Naive thymus-derived CD4-positive, alpha-beta T cell (primary cell): ENCODE results near the gene CSF3R. TPM values are rescaled to one million over a fixed set of nuclear protein-coding genes. Genes with fewer than 3 reads are reported as not detected.
A peak's percentile ranks its signal among the peaks of the same experiment; 100 is the strongest.

ENCODE experiments used
- ATAC-seq: fragments of 150-1000 bp; cut with Tn5 transposase; 2 replicates; pipeline ENCODE4 v1.10.0; 2021; ENCODE audit warnings: mild to moderate bottlenecking, moderate library complexity
- CTCF ChIA-PET: fragments of 350-600 bp; sonication (Branson Sonifier 250); formaldehyde crosslinking; loops from one replicate; lab custom pipeline; 2021; ENCODE audit warnings: antibody characterized with exemption; lab: Charles Lee
- POLR2A ChIA-PET: fragments of 350-600 bp; sonication (Branson Sonifier 250); formaldehyde crosslinking; loops from one replicate; lab custom pipeline; 2021; ENCODE audit warnings: antibody characterized with exemption, inconsistent platforms; lab: Charles Lee
- DNase-seq, 9 donors: peaks; one replicate each; pipeline versions ENCODE4 v3.0.0 to v3.0.0-alpha.2; 2020 to 2022; ENCODE audit warnings: mixed read lengths in 1 of 9
- H3K27ac ChIP-seq: one replicate; pipeline ENCODE4 v1.7.0; 2013; ENCODE audit warnings: mild to moderate bottlenecking, low read depth, low read length, moderate library complexity
- H3K27me3 ChIP-seq, 2 donors: one replicate each; pipeline ENCODE4 v1.7.0; 2013; ENCODE audit warnings: low read length in 2 of 2, mild to moderate bottlenecking in 2 of 2, moderate library complexity in 2 of 2; ENCODE audit not compliant: control insufficient read depth in 2 of 2, insufficient read depth in 2 of 2
- H3K36me3 ChIP-seq, 3 experiments: 1 replicate in 2 of 3; 2 replicates in 1 of 3; pipeline ENCODE4 v1.7.0; 2013; ENCODE audit warnings: low read length in 3 of 3, mild to moderate bottlenecking in 3 of 3, moderate library complexity in 1 of 3; ENCODE audit not compliant: insufficient read depth in 3 of 3, control insufficient read depth in 2 of 3
- H3K4me1 ChIP-seq, 2 donors: one replicate each; pipeline ENCODE4 v1.7.0; 2013; ENCODE audit warnings: low read length in 2 of 2, mild to moderate bottlenecking in 2 of 2, moderate library complexity in 1 of 2; ENCODE audit not compliant: control insufficient read depth in 2 of 2, insufficient read depth in 2 of 2
- H3K4me3 ChIP-seq: 2 replicates; pipeline ENCODE4 v1.7.0; 2013; ENCODE audit warnings: mild to moderate bottlenecking, low read length
- H3K9me3 ChIP-seq, 3 experiments: 1 replicate in 2 of 3; 2 replicates in 1 of 3; pipeline ENCODE4 v1.7.0; 2013; ENCODE audit warnings: low read length in 3 of 3; ENCODE audit not compliant: control insufficient read depth in 2 of 3
- H3K27ac Mint-ChIP-seq, 9 donors: one replicate each; pipeline ENCODE4 v1.8.0; 2020 to 2022; ENCODE audit warnings: mixed read lengths in 9 of 9, mild to moderate bottlenecking in 8 of 9, moderate library complexity in 5 of 9, inconsistent platforms in 2 of 9
- H3K27me3 Mint-ChIP-seq, 5 donors: one replicate each; pipeline ENCODE4 v1.8.0; 2021 to 2022; ENCODE audit warnings: mixed read lengths in 5 of 5, mild to moderate bottlenecking in 1 of 5
- H3K36me3 Mint-ChIP-seq, 5 donors: one replicate each; pipeline ENCODE4 v1.8.0; 2020 to 2022; ENCODE audit warnings: mixed read lengths in 5 of 5, mild to moderate bottlenecking in 3 of 5, inconsistent platforms in 1 of 5
- H3K4me1 Mint-ChIP-seq, 7 donors: one replicate each; pipeline ENCODE4 v1.8.0; 2020 to 2022; ENCODE audit warnings: mixed read lengths in 7 of 7, mild to moderate bottlenecking in 3 of 7, inconsistent platforms in 1 of 7
- H3K4me3 Mint-ChIP-seq, 10 donors: one replicate each; pipeline ENCODE4 v1.8.0; 2020 to 2022; ENCODE audit warnings: mild to moderate bottlenecking in 10 of 10, mixed read lengths in 10 of 10, moderate library complexity in 6 of 10, inconsistent platforms in 2 of 10
- H3K9me3 Mint-ChIP-seq, 11 donors: one replicate each; pipeline ENCODE4 v1.8.0; 2020 to 2022; ENCODE audit warnings: mixed read lengths in 11 of 11, mild to moderate bottlenecking in 4 of 11, inconsistent platforms in 1 of 11, moderate library complexity in 1 of 11
- intact Hi-C, 2 donors: fragments of 100-400 bp; cut with micrococcal nuclease; formaldehyde crosslinking; loops; one replicate each; pipeline ENCODE4 v1.15.1; 2023
- polyA plus RNA-seq, 2 donors: library from polyadenylated mRNA; unstranded; fragments of 300-500 nt; fragmentation: Illumina TruSeq; gene quantifications; one replicate each; pipeline ENCODE4 v1.2.3, GENCODE V29; 2021
- total RNA-seq, 6 experiments: library from RNA in 5 of 6; stranded (reverse) in 5 of 6; gene quantifications; 1 replicate in 5 of 6; 2 replicates in 1 of 6; pipeline ENCODE4 v1.2.3 and lab custom pipeline; 2021 to 2026

The CSF3R gene
- total and polyA plus RNA-seq, 7 experiments from 2014 or later, result 0.14 to 182 (median 1.3) TPM

DNA sequence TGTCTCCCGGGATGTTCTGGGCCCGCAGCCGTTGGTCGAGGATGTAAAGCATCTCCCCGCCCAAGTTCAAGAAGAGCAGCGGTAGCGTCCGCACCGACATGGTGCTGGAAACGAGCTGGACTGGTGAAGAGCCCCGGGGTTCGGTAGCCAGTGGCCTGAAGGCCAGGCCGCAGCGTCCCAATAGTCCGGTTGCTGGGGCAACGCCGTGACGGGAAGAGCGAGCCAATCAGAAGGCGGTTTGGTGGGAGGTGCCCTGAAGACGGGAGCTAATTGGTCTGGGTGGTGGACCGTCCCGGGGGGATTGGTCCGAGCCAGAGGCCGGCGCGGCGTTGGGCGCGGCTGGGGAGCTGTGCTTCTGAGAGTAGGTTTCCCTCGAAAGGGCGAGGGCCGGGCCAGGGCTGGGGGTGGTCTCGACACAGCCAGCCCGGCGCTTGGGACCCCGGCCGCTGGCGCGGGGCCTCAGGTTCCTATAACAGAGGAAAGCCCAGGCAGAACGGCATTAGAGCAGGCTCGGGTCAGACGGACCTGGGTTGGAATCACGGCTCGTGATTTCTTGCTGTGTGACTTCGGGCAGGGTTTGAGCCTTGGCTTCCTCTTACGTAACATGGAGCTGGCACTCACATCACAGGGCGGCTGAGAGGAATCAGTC, 32.3 kb downstream of the CSF3R start, which contains the start of gene OSCP1:
Gene OSCP1 (minus strand): TSS at position 182 of the 649 bp plus-strand sequence. CDS start 82 bp downstream, at position 100.
- intact Hi-C loops, result loop anchor here (1.0 to 5.0 kb wide), 5 partner anchors 14 to 301 kb away; partner anchors contain the start of genes MRPS15 (in 2 of the 2), THRAP3 (in 2 of the 2) and TRAPPC3 (in 1 of the 2)
- H3K36me3 Mint-ChIP-seq, result peaks cover 0 to 11% (median 9%) of the 10 kb centered on the region in 5 donors
- H3K36me3 ChIP-seq, result peaks cover 0 to 16% (median 0%) of the 10 kb centered on the region in 3 experiments
- peaks cover 7 to 30% (median 23%) of the 10 kb centered on the region in 7 donors for H3K4me1 Mint-ChIP-seq
- peak within 1 kb of the TSS; percentile 94 for H3K27ac ChIP-seq
- H3K9me3 Mint-ChIP-seq, result peaks cover 0 to 3% (median 0%) of the 10 kb centered on the region in 11 donors
- H3K27me3 ChIP-seq, result no peaks in the 10 kb centered on the region
- peak within 1 kb of the TSS; percentile 93 for H3K4me3 ChIP-seq
- no peaks in the 10 kb centered on the region for H3K9me3 ChIP-seq
- peak; percentile 73 to 88 (median 83) for DNase-seq
- ChIA-PET CTCF (no interaction called here), POLR2A (interaction anchor here (1.0 to 3.4 kb wide), 3 partner anchors 13 to 83 kb away, joined by 3 to 28 read pairs (median 3); partner anchors contain the start of gene MRPS15)
- peak within 1 kb of the TSS; percentile 81 to 99 (median 96) for H3K27ac Mint-ChIP-seq
- H3K4me3 Mint-ChIP-seq, result peak within 1 kb of the TSS; percentile 88 to 98 (median 92)
- H3K27me3 Mint-ChIP-seq, result no peaks in the 10 kb centered on the region
- ATAC-seq, result peak; percentile 98
- H3K4me1 ChIP-seq, result peaks cover 0 to 10% of the 10 kb centered on the region in 2 donors

DNA sequence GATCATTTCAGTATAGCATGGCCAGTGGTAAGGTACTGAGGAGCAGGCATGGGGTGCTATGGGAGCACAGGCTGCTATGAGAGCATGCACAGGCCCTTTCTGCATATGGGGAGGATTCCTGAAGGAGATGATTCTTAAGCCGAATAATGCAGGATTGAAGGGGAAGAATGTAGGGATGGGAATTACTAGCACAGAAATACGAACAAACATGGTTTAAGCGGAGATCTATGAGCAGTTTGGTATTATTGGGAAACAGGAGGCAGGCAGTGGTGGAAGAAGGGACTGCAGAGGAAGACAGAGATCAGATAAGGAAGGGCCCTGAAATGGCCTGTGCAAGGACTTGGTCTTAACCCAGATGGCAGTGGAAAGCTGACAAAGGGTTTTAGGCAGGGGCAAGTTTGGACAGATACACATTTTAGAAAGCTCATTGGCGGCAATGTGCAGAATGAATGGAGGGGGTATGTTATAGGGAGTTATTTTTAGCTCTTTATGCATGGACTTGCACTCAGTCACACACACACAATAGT, 34.1 kb downstream of the CSF3R start:
- Histone ChIP-seq H3K27me3 (no peaks in the 10 kb centered on the region), H3K4me1 (peaks cover 0 to 10% of the 10 kb centered on the region in 2 donors), H3K27ac (no peak overlapping the region), H3K4me3 (no peak overlapping the region), H3K9me3 (no peaks in the 10 kb centered on the region), H3K36me3 (peaks cover 0 to 3% (median 0%) of the 10 kb centered on the region in 3 experiments)
- H3K9me3 Mint-ChIP-seq, result peaks cover 0 to 3% (median 0%) of the 10 kb centered on the region in 11 donors
- ChIA-PET POLR2A (interaction anchor here (3.4 kb wide), 1 partner anchor 15 kb away, joined by 28 read pairs; the partner anchor contains the start of gene MRPS15), CTCF (no interaction called here)
- H3K36me3 Mint-ChIP-seq, result peaks cover 0 to 2% (median 0%) of the 10 kb centered on the region in 5 donors
- intact Hi-C loops, result loop anchor here in 1 of 2 donors (5.0 kb wide), 1 partner anchor 984 kb away; no protein-coding TSS in a partner anchor
- peaks cover 7 to 26% (median 23%) of the 10 kb centered on the region in 7 donors for H3K4me1 Mint-ChIP-seq
- H3K4me3 Mint-ChIP-seq, result peak overlapping the region in 7 of 10 donors; percentile 5 to 98 (median 72)
- peak overlapping the region in 2 of 9 donors; percentile 85 to 96 for H3K27ac Mint-ChIP-seq
- no peak for DNase-seq
- no peak for ATAC-seq
- peaks cover 0 to 7% (median 0%) of the 10 kb centered on the region in 5 donors for H3K27me3 Mint-ChIP-seq

GRCh38 chr1:36447450-36447849, 35.3 kb downstream of the CSF3R start:
- CTCF ChIA-PET, result no interaction called here
- no peak overlapping the region for H3K27ac ChIP-seq
- Mint-ChIP-seq H3K36me3 (peaks cover 0 to 2% (median 0%) of the 10 kb centered on the region in 5 donors), H3K27ac (no peak overlapping the region), H3K9me3 (peaks cover 0 to 3% (median 0%) of the 10 kb centered on the region in 11 donors), H3K4me1 (peaks cover 7 to 24% (median 21%) of the 10 kb centered on the region in 7 donors), H3K27me3 (peaks cover 0 to 7% (median 0%) of the 10 kb centered on the region in 5 donors), H3K4me3 (no peak overlapping the region)
- H3K4me3 ChIP-seq, result no peak overlapping the region
- POLR2A ChIA-PET, result no interaction called here
- H3K4me1 ChIP-seq, result peaks cover 0 to 10% of the 10 kb centered on the region in 2 donors
- ATAC-seq (no peak), DNase-seq (no peak)
- no peaks in the 10 kb centered on the region for H3K9me3 ChIP-seq
- peaks cover 0 to 3% (median 0%) of the 10 kb centered on the region in 3 experiments for H3K36me3 ChIP-seq
- H3K27me3 ChIP-seq, result no peaks in the 10 kb centered on the region
- intact Hi-C loops, result loop anchor here in 1 of 2 donors (5.0 kb wide), 1 partner anchor 985 kb away; no protein-coding TSS in a partner anchor

- H3K36me3 Mint-ChIP-seq, result no peaks in the 10 kb centered on the region
Measured at GRCh38 chr1:36446746-36447145, 36.0 kb downstream of the CSF3R start.

GRCh38 chr1:36446271-36446670, 36.4 kb downstream of the CSF3R start:
- CTCF ChIA-PET, result no interaction called here
- DNase-seq (peak in 1 of 9 donors; percentile 11), ATAC-seq (no peak)
- no peak overlapping the region for H3K4me3 ChIP-seq
- H3K36me3 ChIP-seq, result peaks cover 0 to 3% (median 0%) of the 10 kb centered on the region in 3 experiments
- H3K4me3 Mint-ChIP-seq, result no peak overlapping the region
- peaks cover 0 to 3% (median 0%) of the 10 kb centered on the region in 11 donors for H3K9me3 Mint-ChIP-seq
- no peaks in the 10 kb centered on the region for H3K9me3 ChIP-seq
- peaks cover 2 to 17% (median 13%) of the 10 kb centered on the region in 7 donors for H3K4me1 Mint-ChIP-seq
- peaks cover 0 to 10% of the 10 kb centered on the region in 2 donors for H3K4me1 ChIP-seq
- POLR2A ChIA-PET, result no interaction called here
- H3K27me3 Mint-ChIP-seq, result peaks cover 0 to 7% (median 0%) of the 10 kb centered on the region in 5 donors
- no peaks in the 10 kb centered on the region for H3K36me3 Mint-ChIP-seq
- H3K27ac Mint-ChIP-seq, result no peak overlapping the region
- no peaks in the 10 kb centered on the region for H3K27me3 ChIP-seq
- H3K27ac ChIP-seq, result no peak overlapping the region
- intact Hi-C loops, result loop anchor here in 1 of 2 donors (5.0 kb wide), 1 partner anchor 986 kb away; no protein-coding TSS in a partner anchor

More at GRCh38 chr1:36446746-36447145, 36.0 kb downstream of the CSF3R start:
- H3K27ac Mint-ChIP-seq, result peak overlapping the region in 1 of 9 donors; percentile 60
- ATAC-seq (no peak), DNase-seq (no peak)
- Histone ChIP-seq H3K36me3 (peaks cover 0 to 3% (median 0%) of the 10 kb centered on the region in 3 experiments), H3K9me3 (no peaks in the 10 kb centered on the region), H3K4me1 (peaks cover 0 to 10% of the 10 kb centered on the region in 2 donors), H3K4me3 (no peak overlapping the region), H3K27me3 (no peaks in the 10 kb centered on the region), H3K27ac (no peak overlapping the region)
- peaks cover 7 to 22% (median 17%) of the 10 kb centered on the region in 7 donors for H3K4me1 Mint-ChIP-seq
- H3K9me3 Mint-ChIP-seq, result peaks cover 0 to 3% (median 0%) of the 10 kb centered on the region in 11 donors
- no peak overlapping the region for H3K4me3 Mint-ChIP-seq
- intact Hi-C loops, result loop anchor here in 1 of 2 donors (5.0 kb wide), 1 partner anchor 986 kb away; no protein-coding TSS in a partner anchor
- POLR2A ChIA-PET, result no interaction called here
- peaks cover 0 to 7% (median 0%) of the 10 kb centered on the region in 5 donors for H3K27me3 Mint-ChIP-seq
- CTCF ChIA-PET, result no interaction called here

DNA sequence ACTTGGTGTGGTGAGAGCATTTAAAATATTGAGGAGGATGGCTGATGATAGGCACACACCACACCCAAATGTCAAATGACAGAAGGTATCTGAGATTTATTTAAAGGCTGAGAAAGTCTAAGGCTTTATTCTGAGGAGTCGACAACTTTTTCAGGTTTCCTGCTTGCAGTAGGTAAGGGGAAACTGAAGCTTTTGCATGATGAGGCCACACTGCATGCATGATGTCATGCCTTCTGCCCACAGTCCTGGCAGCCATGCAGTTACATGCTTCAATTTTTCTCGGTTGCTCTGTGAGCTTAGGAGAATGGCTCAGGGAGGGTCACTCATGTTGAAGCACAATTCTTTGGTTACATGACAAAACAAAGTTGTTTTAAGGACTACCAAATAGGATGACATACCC, 39.4 kb downstream of the CSF3R start:
- H3K27me3 Mint-ChIP-seq, result peaks cover 0 to 11% (median 0%) of the 10 kb centered on the region in 5 donors
- H3K9me3 Mint-ChIP-seq, result no peaks in the 10 kb centered on the region
- ChIA-PET POLR2A (interaction anchor here (0.6 to 1.3 kb wide), 2 partner anchors 21 to 55 kb away, joined by 3 to 5 read pairs; partner anchors contain the start of gene MRPS15), CTCF (no interaction called here)
- H3K36me3 ChIP-seq, result no peaks in the 10 kb centered on the region
- peaks cover 0 to 7% (median 0%) of the 10 kb centered on the region in 7 donors for H3K4me1 Mint-ChIP-seq
- H3K27ac Mint-ChIP-seq, result no peak overlapping the region
- no peak overlapping the region for H3K4me3 ChIP-seq
- H3K27me3 ChIP-seq, result no peaks in the 10 kb centered on the region
- H3K27ac ChIP-seq, result no peak overlapping the region
- H3K9me3 ChIP-seq, result no peaks in the 10 kb centered on the region
- intact Hi-C loops, result no loop called here
- DNase-seq, result no peak
- H3K4me1 ChIP-seq, result no peaks in the 10 kb centered on the region
- no peaks in the 10 kb centered on the region for H3K36me3 Mint-ChIP-seq
- ATAC-seq, result no peak
- H3K4me3 Mint-ChIP-seq, result no peak overlapping the region
